DMS79 (cell line): ENCODE measurements around the gene FBXO21.
"Not testable (repeated sequence)": the region's sequence is repeated elsewhere in the genome, so short reads cannot be mapped to it uniquely, and the experiment has no call there.

ENCODE experiments used
- DNase-seq: peaks from one replicate; lab custom pipeline; 2025; lab: John Stamatoyannopoulos, UW

The FBXO21 gene

GRCh38 chr12:117199956-117200744 is 9.9 kb upstream of the FBXO21 start:
- DNase-seq: not testable (repeated sequence)

- not testable (repeated sequence) for DNase-seq
Observed at GRCh38 chr12:117196334-117196733, 6.1 kb upstream of the FBXO21 start.

DNA sequence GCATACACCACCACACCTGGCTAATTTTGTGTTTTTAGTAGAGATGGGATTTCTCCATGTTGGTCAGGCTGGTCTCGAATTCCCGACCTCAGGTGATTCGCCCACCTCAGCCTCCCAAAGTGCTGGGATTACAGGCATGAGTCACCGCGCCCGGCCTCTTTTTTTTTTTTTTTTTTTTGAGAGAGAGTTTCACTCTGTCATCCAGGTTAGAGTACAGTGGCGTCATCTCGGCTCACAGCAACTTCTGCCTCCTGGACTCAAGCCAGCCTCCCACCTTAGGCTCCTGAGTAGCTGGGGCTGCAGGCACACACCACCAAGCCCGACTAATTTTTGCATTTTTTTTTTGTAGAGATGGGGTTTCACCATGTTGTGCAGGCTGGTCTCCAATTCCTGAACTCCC is 4.8 kb upstream of the FBXO21 start:
- peak; percentile 5 for DNase-seq

DNA sequence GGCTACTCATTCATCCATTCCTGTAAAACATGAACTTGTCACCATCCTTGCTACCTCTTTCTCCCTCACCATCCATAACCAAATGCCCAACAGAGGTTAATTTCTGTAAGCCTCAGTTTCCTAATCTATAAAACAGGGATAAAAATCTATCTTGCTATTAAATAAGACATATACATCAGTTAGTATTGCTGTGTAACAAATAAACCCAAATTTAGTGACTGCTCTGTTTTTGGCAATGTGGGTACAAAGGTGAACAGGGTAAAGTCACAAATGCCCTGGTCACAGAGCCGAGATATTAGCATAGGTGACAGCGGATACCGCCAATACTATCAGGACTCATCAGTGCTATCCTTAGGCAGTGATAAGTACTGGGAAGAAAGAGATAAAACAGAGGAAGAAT is 3.6 kb upstream of the FBXO21 start:
- DNase-seq: no peak

GRCh38 chr12:117192581-117192980 is 2.3 kb upstream of the FBXO21 start:
- not testable (repeated sequence) for DNase-seq

GRCh38 chr12:117192057-117192456 is 1.8 kb upstream of the FBXO21 start:
- no peak for DNase-seq

DNA sequence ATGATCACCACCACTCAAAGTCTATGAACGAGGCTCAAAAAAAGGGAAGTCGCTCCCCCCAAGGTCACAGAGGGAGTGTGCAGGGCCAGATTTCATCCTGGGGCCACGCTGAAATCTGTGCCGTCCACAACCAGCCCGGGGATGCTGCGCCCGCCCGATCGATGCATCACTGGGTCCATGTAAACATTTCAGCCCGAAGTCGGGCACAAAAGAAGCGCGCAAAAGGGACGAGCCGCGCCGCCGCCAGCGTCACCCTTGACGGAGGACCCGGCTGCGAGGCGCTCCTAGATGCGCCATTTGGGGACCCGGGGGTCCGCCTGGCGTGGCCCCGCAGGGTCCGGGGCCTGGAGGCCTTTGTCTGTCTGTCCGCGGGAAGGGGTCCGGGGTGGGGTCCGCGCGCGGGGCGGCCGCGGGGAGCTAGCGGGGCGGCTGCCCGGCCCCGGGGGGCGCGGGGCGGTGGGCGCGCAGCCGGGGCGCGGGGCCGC is 503 bp downstream of the FBXO21 start:
- peak; percentile 6 for DNase-seq

- no peak for DNase-seq
Observed at GRCh38 chr12:117188961-117189724, 1.1 kb downstream of the FBXO21 start.

GRCh38 chr12:117188121-117188665 is 2.1 kb downstream of the FBXO21 start:
- DNase-seq: no peak

GRCh38 chr12:117187421-117187820 is 2.8 kb downstream of the FBXO21 start:
- DNase-seq: peak; percentile 41

DNA sequence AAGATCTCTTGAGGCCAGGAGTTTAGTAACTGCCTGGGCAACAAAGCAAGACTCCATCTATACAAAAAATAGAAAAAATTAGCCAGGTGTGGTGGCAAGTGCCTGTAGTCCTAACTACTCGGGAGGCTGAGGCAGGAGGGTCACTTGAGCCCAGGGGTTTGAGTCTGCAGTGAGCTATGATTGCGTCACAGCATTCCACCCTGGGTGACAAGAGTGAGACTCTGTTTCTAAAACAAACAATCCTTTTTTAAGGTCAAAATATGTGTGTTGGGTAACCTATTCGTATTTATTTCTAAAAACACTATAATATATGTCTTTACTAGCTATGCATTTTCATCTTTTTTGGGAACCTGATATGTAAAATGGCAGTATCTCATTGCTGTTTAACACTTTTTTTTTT is 7.4 kb downstream of the FBXO21 start:
- DNase-seq: no peak

GRCh38 chr12:117181468-117181843 is 8.8 kb downstream of the FBXO21 start:
- not testable (repeated sequence) for DNase-seq

GRCh38 chr12:117180758-117181467 is 9.4 kb downstream of the FBXO21 start:
- DNase-seq: no peak

DNA sequence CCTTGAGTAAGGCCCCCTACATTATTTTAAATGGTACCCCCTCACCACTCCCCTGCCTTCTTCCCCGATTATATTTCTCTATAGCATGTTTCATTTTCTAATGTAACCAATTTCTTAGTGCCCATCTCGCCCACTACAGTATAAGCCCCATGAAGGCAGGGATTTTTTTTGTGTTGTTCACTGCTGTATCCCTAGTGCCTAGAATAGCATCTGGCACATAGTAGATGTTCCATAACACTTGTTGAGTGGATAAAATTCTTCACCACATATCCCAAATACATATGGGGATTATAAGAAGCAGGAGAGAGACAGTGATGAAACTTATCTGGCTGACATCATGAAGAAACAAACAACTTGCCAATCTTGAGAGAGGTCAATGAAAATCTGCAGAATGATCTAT is 11.5 kb downstream of the FBXO21 start:
- no peak for DNase-seq

DNA sequence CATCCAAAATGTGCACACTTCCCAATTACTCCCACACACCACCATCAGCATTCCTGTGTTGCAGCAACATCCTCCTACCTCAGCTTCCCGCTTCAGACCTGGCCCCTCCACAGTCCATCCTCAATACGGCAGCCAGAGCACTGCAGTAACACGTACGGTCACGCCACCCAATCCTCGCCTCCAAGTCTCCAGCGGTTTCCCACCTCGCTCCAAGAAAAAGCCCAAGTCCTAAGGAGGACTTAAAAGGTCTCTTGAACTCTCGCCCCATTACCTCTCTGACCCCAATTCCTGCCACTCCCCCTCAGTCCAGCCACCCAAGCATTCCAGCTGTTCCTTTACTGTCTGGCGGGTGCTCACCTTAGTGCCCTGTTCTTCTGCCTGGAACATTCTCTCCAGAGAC is 12.0 kb downstream of the FBXO21 start:
- DNase-seq: no peak

DNA sequence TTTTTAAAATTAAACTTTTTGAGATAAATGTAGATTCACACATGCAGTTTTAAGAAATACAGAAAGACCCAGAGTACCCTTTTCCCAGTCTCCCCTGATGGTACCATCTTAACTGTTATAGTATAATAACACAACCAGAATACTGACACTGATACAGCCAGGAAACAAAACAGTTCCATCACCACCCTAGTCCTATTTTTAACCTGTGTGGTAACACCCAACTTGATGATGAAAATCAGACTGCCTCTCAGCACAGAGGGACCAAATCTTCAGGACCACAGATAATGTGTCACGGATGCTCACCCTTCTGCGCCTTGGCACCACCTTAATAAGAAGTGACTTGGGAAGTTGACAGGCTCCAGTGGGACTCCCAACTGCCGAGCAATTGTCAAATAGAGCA is 18.1 kb downstream of the FBXO21 start:
- no peak for DNase-seq

DNA sequence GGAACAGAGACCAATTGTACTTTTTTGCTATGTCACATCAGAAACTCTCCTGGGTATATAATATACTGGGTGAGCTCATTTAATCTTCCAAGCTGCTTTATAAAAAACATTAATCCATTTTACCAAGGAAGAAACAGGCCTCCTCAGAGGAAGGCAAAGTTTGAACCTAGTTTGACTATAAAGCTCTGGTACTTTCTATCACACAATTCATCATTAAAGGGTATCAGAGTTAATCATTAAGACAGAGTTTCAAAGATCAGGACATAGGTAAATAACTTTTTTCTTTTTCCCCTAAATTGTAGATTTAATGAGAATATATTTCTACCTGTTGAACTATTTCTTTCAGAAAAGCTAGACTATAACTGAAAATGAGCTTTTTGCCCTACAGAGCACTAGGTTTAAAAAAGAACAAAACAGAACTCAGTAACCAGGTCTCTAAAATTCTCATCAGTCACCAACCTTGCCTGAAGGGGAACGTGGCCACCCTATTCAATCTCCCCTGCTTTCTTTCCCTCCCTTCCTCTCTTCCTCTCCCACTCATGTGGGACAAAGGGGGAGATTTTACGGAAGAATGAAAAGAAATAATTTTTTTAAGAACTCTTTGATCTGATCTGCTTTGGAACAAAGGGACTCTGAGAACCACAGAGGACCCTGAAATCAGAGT is 18.6 kb downstream of the FBXO21 start:
- no peak for DNase-seq

DNA sequence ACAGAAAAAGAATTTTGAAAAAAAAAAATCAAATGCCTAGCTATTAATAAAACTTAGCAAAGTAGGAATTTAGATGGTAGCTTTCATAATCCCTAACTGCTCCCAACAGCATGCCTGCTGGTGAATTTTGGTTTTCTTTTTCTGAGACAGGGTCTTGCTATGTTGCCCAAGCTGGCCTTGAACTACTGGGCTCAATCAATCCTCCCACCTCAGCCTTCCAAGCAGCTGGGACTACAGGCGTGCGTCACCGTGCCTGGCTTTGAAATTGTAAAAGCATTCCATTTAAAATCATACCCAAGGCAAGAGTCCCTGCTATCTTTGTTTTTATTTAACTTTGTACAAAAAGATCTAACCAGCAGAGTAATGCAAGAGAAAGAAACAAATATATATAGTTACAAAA is 20.7 kb downstream of the FBXO21 start:
- no peak for DNase-seq

DNA sequence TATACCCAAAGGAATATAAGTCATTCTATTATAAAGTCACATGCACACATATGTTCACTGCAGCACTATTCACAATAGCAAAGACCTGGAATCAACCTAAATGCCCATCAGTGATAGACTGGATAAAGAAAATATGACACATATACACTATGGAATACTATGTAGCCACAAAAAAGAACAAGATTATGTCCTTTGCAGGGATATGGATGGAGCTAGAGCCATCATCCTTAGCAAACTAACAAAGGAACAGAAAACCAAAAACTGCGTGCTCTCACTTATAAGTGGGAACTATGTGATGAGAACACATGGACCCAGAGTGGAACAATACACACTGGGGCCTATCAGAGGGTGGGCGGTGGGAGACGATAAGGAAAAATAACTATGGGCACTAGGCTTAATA is 21.3 kb downstream of the FBXO21 start:
- no peak for DNase-seq

DNA sequence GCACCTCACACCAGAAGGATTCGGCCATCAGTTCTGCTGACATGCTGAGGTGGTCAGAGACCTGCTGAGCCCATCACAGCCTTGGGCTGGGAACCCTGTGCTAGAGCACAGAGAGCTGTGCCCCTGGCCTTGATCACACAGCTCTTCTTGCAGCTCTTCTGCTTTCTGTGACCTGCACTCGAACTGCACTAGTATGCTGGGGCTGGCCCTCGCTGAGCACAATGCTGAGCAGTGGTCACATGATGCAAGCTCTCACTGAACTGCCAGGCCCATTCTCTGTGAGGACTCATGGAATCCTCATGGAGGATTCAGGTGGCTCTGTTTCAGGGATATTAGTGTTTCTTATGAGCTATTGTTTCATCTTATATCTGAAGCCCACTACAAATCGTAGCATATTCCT is 22.5 kb downstream of the FBXO21 start:
- DNase-seq: no peak

DNA sequence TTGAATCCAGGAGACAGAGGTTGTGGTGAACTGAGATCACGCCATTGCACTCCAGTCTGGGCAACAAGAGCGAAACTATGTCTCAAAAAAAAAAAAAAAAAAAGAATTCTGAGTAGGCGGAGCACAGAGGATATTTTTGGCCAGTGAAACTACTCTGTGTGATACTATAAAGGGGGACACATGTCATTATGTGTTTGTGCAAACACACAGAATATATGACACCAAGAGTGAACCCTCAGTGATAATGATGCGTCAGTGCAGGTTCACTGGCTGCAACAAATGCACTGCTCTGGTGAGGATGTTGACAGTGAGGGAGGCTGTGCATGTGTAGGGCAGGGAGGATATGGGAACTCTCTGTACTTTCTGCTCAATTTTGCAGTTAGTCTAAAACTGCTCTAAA is 24.2 kb downstream of the FBXO21 start:
- DNase-seq: no peak

GRCh38 chr12:117165342-117165741 is 24.9 kb downstream of the FBXO21 start:
- peak; percentile 10 for DNase-seq
